Effector memory CD4-positive, alpha-beta T cell (primary cell): ENCODE results near the gene CHD9NB.

Experiments
- DNase-seq, 3 donors: peaks; one replicate each; pipeline ENCODE4 v3.0.0-alpha.2; 2020
- H3K27ac ChIP-seq: 2 replicates; pipeline ENCODE4 v1.7.0; 2013; ENCODE audit warnings: mild to moderate bottlenecking, low read length, moderate library complexity; ENCODE audit not compliant: insufficient read depth, poor library complexity, severe bottlenecking
- H3K27me3 ChIP-seq: replicated peaks from 2 replicates; pipeline ENCODE4 v1.7.0; 2013; ENCODE audit warnings: mild to moderate bottlenecking, low read length; ENCODE audit not compliant: insufficient read depth, control insufficient read depth, poor library complexity, severe bottlenecking
- H3K36me3 ChIP-seq: 2 replicates; pipeline ENCODE4 v1.7.0; 2013; ENCODE audit warnings: mild to moderate bottlenecking, low read length, moderate library complexity; ENCODE audit not compliant: control insufficient read depth, insufficient read depth
- H3K4me1 ChIP-seq: 2 replicates; pipeline ENCODE4 v1.7.0; 2013; ENCODE audit warnings: low read length, mild to moderate bottlenecking; ENCODE audit not compliant: control insufficient read depth, insufficient read depth, poor library complexity, severe bottlenecking
- H3K4me3 ChIP-seq: 2 replicates; pipeline ENCODE4 v1.7.0; 2013; ENCODE audit warnings: low read length, low read depth, mild to moderate bottlenecking; ENCODE audit not compliant: insufficient read depth, poor library complexity, severe bottlenecking
- H3K9me3 ChIP-seq: 2 replicates; pipeline ENCODE4 v1.7.0; 2013; ENCODE audit warnings: mild to moderate bottlenecking, low read length, moderate library complexity; ENCODE audit not compliant: control insufficient read depth
- total RNA-seq, 3 donors: gene quantifications; one replicate each; lab custom pipeline; 2026; lab: John Stamatoyannopoulos, UW

Gene CHD9NB
- total RNA-seq = 0 reads per million in 3 donors

GRCh38 chr16:53052519-53053501 lies at the start of gene CHD9NB:
TSS of gene CHD9NB (minus strand) at chr16:53052897. CDS start at chr16:53044158, 8,739 bp downstream.
- H3K4me3 ChIP-seq = no peak within 1 kb of the TSS
- no peak within 1 kb of the TSS for H3K27ac ChIP-seq
- DNase-seq = no peak
- H3K27me3 ChIP-seq = no peaks in the 10 kb centered on the region
- no peaks in the 10 kb centered on the region for H3K9me3 ChIP-seq
- no peaks in the 10 kb centered on the region for H3K36me3 ChIP-seq
- H3K4me1 ChIP-seq = peaks cover 13% of the 10 kb centered on the region

- no peaks in the 10 kb centered on the region for H3K9me3 ChIP-seq
- H3K27me3 ChIP-seq = no peaks in the 10 kb centered on the region
- DNase-seq = no peak
- no peak overlapping the region for H3K4me3 ChIP-seq
- H3K27ac ChIP-seq = no peak overlapping the region
- no peaks in the 10 kb centered on the region for H3K36me3 ChIP-seq
- H3K4me1 ChIP-seq = peaks cover 9% of the 10 kb centered on the region
Observed at GRCh38 chr16:53100889-53101288, 48.2 kb upstream of the CHD9NB start.

- H3K27ac ChIP-seq = peak overlapping the region; percentile 59
- peak overlapping the region; percentile 44 for H3K4me3 ChIP-seq
- H3K36me3 ChIP-seq = no peaks in the 10 kb centered on the region
- H3K4me1 ChIP-seq = peaks cover 9% of the 10 kb centered on the region
- no peaks in the 10 kb centered on the region for H3K9me3 ChIP-seq
- H3K27me3 ChIP-seq = no peaks in the 10 kb centered on the region
- no peak for DNase-seq
Observed at GRCh38 chr16:53100131-53100748, 47.5 kb upstream of the CHD9NB start.

GRCh38 chr16:53099318-53100130 lies 46.8 kb upstream of the CHD9NB start:
- Histone ChIP-seq H3K9me3 (no peaks in the 10 kb centered on the region), H3K4me1 (peaks cover 9% of the 10 kb centered on the region), H3K36me3 (no peaks in the 10 kb centered on the region), H3K27ac (peak overlapping the region; percentile 59), H3K4me3 (peak overlapping the region; percentile 44), H3K27me3 (no peaks in the 10 kb centered on the region)
- DNase-seq = peak; percentile 59 to 69 (median 61)

- H3K27ac ChIP-seq = peak overlapping the region; percentile 59
- H3K4me3 ChIP-seq = peak overlapping the region; percentile 44
- H3K27me3 ChIP-seq = no peaks in the 10 kb centered on the region
- peak; percentile 38 to 66 (median 55) for DNase-seq
- no peaks in the 10 kb centered on the region for H3K9me3 ChIP-seq
- H3K36me3 ChIP-seq = no peaks in the 10 kb centered on the region
- H3K4me1 ChIP-seq = peaks cover 9% of the 10 kb centered on the region
Observed at GRCh38 chr16:53098526-53099317, 46.0 kb upstream of the CHD9NB start.

DNA sequence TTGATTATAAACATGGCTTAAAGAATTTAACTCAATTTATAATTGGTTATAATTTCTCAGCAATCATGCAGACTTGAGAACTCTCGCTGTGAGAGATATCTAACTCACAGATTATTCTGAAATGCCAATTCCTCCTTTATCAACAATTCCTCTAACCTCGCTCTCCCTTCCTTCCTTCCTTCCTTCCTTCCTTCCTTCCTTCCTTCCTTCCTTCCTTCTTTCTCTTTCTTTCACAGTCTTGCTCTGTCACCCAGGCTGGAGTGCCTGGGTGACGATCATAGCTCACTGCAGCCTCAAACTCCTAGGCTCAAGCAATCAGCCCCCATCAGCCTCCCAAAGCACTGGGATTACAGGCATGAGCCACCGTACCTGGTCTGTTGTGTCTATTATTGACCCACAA lies 44.5 kb upstream of the CHD9NB start:
- H3K9me3 ChIP-seq = no peaks in the 10 kb centered on the region
- peaks cover 9% of the 10 kb centered on the region for H3K4me1 ChIP-seq
- no peak overlapping the region for H3K27ac ChIP-seq
- no peak for DNase-seq
- H3K27me3 ChIP-seq = no peaks in the 10 kb centered on the region
- no peaks in the 10 kb centered on the region for H3K36me3 ChIP-seq
- no peak overlapping the region for H3K4me3 ChIP-seq

- Histone ChIP-seq H3K9me3 (no peaks in the 10 kb centered on the region), H3K4me1 (peaks cover 21% of the 10 kb centered on the region), H3K27ac (no peak overlapping the region), H3K27me3 (no peaks in the 10 kb centered on the region), H3K36me3 (no peaks in the 10 kb centered on the region), H3K4me3 (no peak overlapping the region)
- DNase-seq = peak; percentile 32 to 58 (median 40)
Observed at GRCh38 chr16:53094013-53094630, 41.4 kb upstream of the CHD9NB start.

DNA sequence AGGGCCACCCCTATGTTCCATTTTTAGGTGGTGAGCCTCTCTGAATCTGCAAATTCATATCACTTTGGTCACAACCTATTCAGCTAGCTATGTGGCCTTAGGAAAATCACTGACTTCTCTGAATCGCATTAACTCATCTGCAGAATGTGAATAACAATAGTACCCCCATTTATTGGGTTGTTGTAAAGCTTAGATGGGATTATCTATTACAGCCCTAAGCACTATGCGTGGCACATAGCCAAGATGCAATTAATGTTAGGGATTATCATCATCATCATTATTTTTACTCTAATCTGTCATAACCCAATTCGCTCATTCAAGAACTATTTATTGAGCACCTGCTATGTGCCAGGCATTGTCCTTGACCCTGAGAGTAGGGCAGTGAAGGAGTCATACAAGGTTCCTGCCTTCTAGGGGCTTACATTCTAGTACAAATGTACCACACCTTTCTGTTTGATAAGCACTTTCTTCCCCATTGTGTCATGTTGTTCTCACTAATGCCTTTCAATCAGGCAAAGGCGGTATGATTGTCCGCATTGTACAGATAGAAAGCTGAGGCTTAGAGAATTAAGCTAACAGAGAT lies 40.6 kb upstream of the CHD9NB start:
- H3K36me3 ChIP-seq = no peaks in the 10 kb centered on the region
- H3K27ac ChIP-seq = no peak overlapping the region
- DNase-seq = no peak
- H3K27me3 ChIP-seq = no peaks in the 10 kb centered on the region
- no peaks in the 10 kb centered on the region for H3K9me3 ChIP-seq
- peaks cover 12% of the 10 kb centered on the region for H3K4me1 ChIP-seq
- no peak overlapping the region for H3K4me3 ChIP-seq
